Spleen (tissue), 11 donors: ENCODE data around the gene NPSR1. TPM values are rescaled to one million over a fixed set of nuclear protein-coding genes. Genes with fewer than 3 reads are reported as not detected.

ENCODE experiments used
- DNase-seq: peaks from one replicate; pipeline ENCODE4 v3.0.0-alpha.2; 2020
- H3K27ac ChIP-seq, 8 donors: fragments of 200-600 bp; sonication (generic) in 7 of 8; 1 replicate in 4 of 8; 2 replicates in 4 of 8; pipeline versions ENCODE4 v1.5.0 to v1.8.0; 2016 to 2021; ENCODE audit warnings: inconsistent platforms in 4 of 8, mild to moderate bottlenecking in 4 of 8, moderate library complexity in 1 of 8
- H3K27me3 ChIP-seq, 7 donors: fragments of 200-600 bp; sonication (generic) in 6 of 7; replicated peaks in 1 of 7; 1 replicate in 4 of 7; 2 replicates in 3 of 7; pipeline versions ENCODE4 v1.5.0 to v1.8.0; 2016 to 2021; ENCODE audit warnings: inconsistent platforms in 3 of 7, mild to moderate bottlenecking in 1 of 7
- H3K36me3 ChIP-seq, 6 donors: fragments of 200-600 bp; sonication (generic) in 5 of 6; 1 replicate in 4 of 6; 2 replicates in 2 of 6; pipeline versions ENCODE4 v1.5.0 to v1.8.0; 2016 to 2021; ENCODE audit warnings: inconsistent platforms in 2 of 6
- H3K4me1 ChIP-seq, 6 donors: fragments of 200-600 bp; sonication (generic) in 5 of 6; 1 replicate in 3 of 6; 2 replicates in 3 of 6; pipeline versions ENCODE4 v1.5.0 to v1.8.0; 2016 to 2021; ENCODE audit warnings: inconsistent platforms in 3 of 6
- H3K4me3 ChIP-seq, 8 donors: fragments of 200-600 bp; sonication (generic) in 7 of 8; 1 replicate in 4 of 8; 2 replicates in 4 of 8; pipeline versions ENCODE4 v1.5.0 to v1.8.0; 2016 to 2021; ENCODE audit warnings: inconsistent platforms in 4 of 8, mild to moderate bottlenecking in 4 of 8, moderate library complexity in 2 of 8
- H3K9me3 ChIP-seq, 8 donors: fragments of 200-600 bp; sonication (generic) in 7 of 8; 1 replicate in 4 of 8; 2 replicates in 4 of 8; pipeline versions ENCODE4 v1.5.0 to v1.8.0; 2016 to 2021; ENCODE audit warnings: inconsistent platforms in 4 of 8
- CTCF ChIP-seq, 11 experiments: fragments of 200-600 bp in 7 of 11; fragments of 450-650 bp in 4 of 11; sonication (generic) in 4 of 11; IDR thresholded peaks in 8 of 11; conservative IDR thresholded peaks in 3 of 11; 1 replicate in 7 of 11; 2 replicates in 4 of 11; pipeline versions ENCODE4 v1.4.0 to v1.8.0; 2016 to 2021; ENCODE audit warnings: antibody characterized with exemption in 11 of 11, inconsistent platforms in 4 of 11, mild to moderate bottlenecking in 1 of 11
- POLR2A ChIP-seq, 3 donors: fragments of 450-650 bp; IDR thresholded peaks; one replicate each; pipeline ENCODE4 v1.5.1; 2017; ENCODE audit warnings: antibody characterized with exemption in 3 of 3, mild to moderate bottlenecking in 1 of 3
- POLR2AphosphoS5 ChIP-seq, 3 donors: sonication (generic); formaldehyde crosslinking; IDR thresholded peaks; one replicate each; pipeline ENCODE4 v1.5.1; 2017; ENCODE audit warnings: antibody characterized with exemption in 3 of 3
- WGBS, 5 donors: extraction: QIAGEN DNeasy Blood & Tissue Kit in 3 of 5; methylation state at CpG; one replicate each; pipeline versions ENCODE4 v1.1.5 to v1.1.7; 2013 to 2018; 5-methylcytosine and 5-hydroxymethylcytosine counted together
- intact Hi-C: fragments of 100-400 bp; cut with DNase I; formaldehyde crosslinking; loops from one replicate; pipeline ENCODE4 v1.15.0; 2023; ENCODE audit warnings: low total_unique reads
- polyA plus RNA-seq, 3 donors: library from polyadenylated mRNA; stranded (reverse); fragments of 200-250 nt; gene quantifications; one replicate each; pipeline ENCODE4 v1.2.1, GENCODE V29; 2013
- total RNA-seq, 7 donors: library from RNA; depleted of rRNA in 3 of 7; stranded (reverse); fragments of >200 nt in 3 of 7; fragmentation: NEBNext Ultra II Directional in 4 of 7; extraction: Animal tissue kit (Norgen Biotek cat#: 25700) in 4 of 7; gene quantifications; one replicate each; pipeline versions ENCODE4 v1.1.0 to v1.2.1, GENCODE V29; 2016 to 2021
- donor health status: healthy with polysubstance abuse.
- donor health status: DM: no; HTN: no; CAD: no; lungs with moderate emphysema.
- donor health status: DM: no; HTN: no; CAD: no.
- donor health status: Bipolar disorder and iron deficiency.
- donor health status: healthy.
- donor health status: DM: no; HTN: no; CAD: no.
- donor health status: DM: yes; HTN: yes; CAD: no.

The NPSR1 gene
- total and polyA plus RNA-seq, 10 donors = not detected

GRCh38 chr7:34837801-34838201 is 179.8 kb downstream of the NPSR1 start:
- no peak overlapping the region for H3K4me3 ChIP-seq
- TF ChIP-seq POLR2A (IDR thresholded peaks at IDR 0.05) (no peak), CTCF (IDR thresholded peaks at IDR 0.05 in 8 of 11, conservative IDR thresholded peaks at IDR 0.05 in 3 of 11) (no peak), POLR2AphosphoS5 (IDR thresholded peaks at IDR 0.05) (peak in 2 of 3 donors; percentile 50 to 63)
- H3K4me1 ChIP-seq = peaks cover 0 to 5% (median 0%) of the 10 kb centered on the region in 6 donors
- intact Hi-C loops = no loop called here
- 35 to 48% (median 41%) methylated on average over 2 of the region's 2 CpGs for WGBS, 5 donors
- H3K36me3 ChIP-seq = no peaks in the 10 kb centered on the region
- no peak for DNase-seq
- peak overlapping the region in 6 of 8 donors; percentile 37 to 75 (median 48) for H3K27ac ChIP-seq
- H3K27me3 ChIP-seq = no peaks in the 10 kb centered on the region
- H3K9me3 ChIP-seq = peaks cover 0 to 12% (median under 1%) of the 10 kb centered on the region in 8 donors

GRCh38 chr7:34838329-34838728 is 180.3 kb downstream of the NPSR1 start:
- Histone ChIP-seq H3K4me1 (peaks cover 0 to 5% (median 0%) of the 10 kb centered on the region in 6 donors), H3K9me3 (peaks cover 0 to 15% (median 5%) of the 10 kb centered on the region in 8 donors), H3K4me3 (no peak overlapping the region), H3K27ac (peak overlapping the region in 5 of 8 donors; percentile 37 to 75 (median 50)), H3K27me3 (no peaks in the 10 kb centered on the region), H3K36me3 (no peaks in the 10 kb centered on the region)
- intact Hi-C loops = no loop called here
- 68 to 84% (median 80%) methylated on average over 5 of the region's 5 CpGs for WGBS, 5 donors
- TF ChIP-seq CTCF (IDR thresholded peaks at IDR 0.05 in 8 of 11, conservative IDR thresholded peaks at IDR 0.05 in 3 of 11) (no peak), POLR2A (IDR thresholded peaks at IDR 0.05) (no peak), POLR2AphosphoS5 (IDR thresholded peaks at IDR 0.05) (no peak)
- DNase-seq = no peak

GRCh38 chr7:34839645-34840044 is 181.6 kb downstream of the NPSR1 start:
- 56 to 79% (median 71%) methylated on average over 3 of the region's 3 CpGs for WGBS, 5 donors

More at GRCh38 chr7:34839645-34840044, 181.6 kb downstream of the NPSR1 start:
- Histone ChIP-seq H3K27ac (no peak overlapping the region), H3K9me3 (peaks cover 0 to 16% (median 6%) of the 10 kb centered on the region in 8 donors), H3K36me3 (no peaks in the 10 kb centered on the region), H3K4me1 (peaks cover 0 to 5% (median 0%) of the 10 kb centered on the region in 6 donors), H3K4me3 (no peak overlapping the region), H3K27me3 (no peaks in the 10 kb centered on the region)
- DNase-seq = no peak
- intact Hi-C loops = no loop called here
- no peak for TF ChIP-seq POLR2A (IDR thresholded peaks at IDR 0.05)
- TF ChIP-seq CTCF (IDR thresholded peaks at IDR 0.05 in 8 of 11, conservative IDR thresholded peaks at IDR 0.05 in 3 of 11) = no peak
- no peak for TF ChIP-seq POLR2AphosphoS5 (IDR thresholded peaks at IDR 0.05)
